GM12801 (cell line): ENCODE measurements around the gene PDE7B.

Experiments
- CTCF ChIP-seq: IDR thresholded peaks from one replicate; pipeline ENCODE4 v1.5.1; 2011; ENCODE audit warnings: control low read depth; ENCODE audit not compliant: insufficient read length; ENCODE audit errors: extremely low read depth

The PDE7B gene

DNA sequence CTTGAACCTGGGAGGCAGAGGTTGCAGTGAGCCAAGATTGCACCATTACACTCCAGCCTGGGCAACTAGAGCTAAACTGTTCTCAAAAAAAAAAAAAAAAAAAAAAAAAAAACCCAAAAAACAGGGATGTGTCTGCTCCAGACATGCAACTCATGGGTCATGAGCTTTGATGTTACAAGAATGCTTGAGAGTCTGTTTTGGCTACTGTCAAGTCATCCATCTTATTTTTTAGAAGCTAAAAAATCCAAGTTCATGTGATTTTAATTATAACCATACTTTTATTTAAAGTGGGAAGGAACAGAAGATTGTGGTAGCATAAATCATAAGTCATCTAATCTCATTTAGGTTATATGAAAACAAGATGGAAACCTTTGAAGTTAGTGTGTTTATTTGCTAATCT is 120.6 kb downstream of the PDE7B start:
- no peak for TF ChIP-seq CTCF

DNA sequence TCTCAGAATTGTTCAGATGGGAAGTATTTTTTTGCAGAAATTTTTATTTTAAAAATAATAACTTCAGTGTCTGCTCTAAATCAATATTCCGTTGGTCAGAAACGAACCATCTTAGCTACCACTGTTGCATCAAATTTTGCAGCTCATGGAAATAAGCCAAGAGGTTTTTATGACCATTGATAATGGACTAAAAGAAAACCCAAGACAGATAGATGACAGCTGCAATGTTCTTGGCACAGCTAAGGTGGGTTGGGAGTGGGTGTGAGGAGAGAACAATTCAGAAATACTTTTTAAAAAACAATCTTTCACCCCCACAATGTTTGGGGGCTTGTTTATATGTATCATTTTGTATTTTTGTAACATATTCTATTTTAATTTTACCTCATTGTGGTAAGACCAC is 121.1 kb downstream of the PDE7B start:
- no peak for TF ChIP-seq CTCF

- TF ChIP-seq CTCF: no peak
Observed at GRCh38 chr6:135974426-135974825, 122.9 kb downstream of the PDE7B start.

DNA sequence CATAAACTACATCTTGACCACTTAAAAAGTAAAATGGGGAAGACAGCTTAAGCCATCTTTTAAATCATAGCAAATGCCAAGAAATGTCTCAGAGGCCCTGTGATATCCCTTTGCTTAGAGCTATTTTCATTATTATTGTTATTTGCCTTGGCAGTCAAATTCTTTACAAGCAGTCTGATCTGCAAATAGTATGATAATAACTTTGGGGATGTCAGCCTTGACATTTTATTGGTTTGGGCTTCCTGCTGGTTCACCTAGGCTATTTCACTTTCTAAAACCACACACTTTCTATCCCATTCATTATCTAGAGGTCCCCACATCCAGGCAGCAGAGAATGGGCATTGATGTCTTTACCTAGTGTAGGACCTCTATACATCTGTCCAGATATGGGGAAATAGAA is 125.1 kb downstream of the PDE7B start:
- no peak for TF ChIP-seq CTCF

DNA sequence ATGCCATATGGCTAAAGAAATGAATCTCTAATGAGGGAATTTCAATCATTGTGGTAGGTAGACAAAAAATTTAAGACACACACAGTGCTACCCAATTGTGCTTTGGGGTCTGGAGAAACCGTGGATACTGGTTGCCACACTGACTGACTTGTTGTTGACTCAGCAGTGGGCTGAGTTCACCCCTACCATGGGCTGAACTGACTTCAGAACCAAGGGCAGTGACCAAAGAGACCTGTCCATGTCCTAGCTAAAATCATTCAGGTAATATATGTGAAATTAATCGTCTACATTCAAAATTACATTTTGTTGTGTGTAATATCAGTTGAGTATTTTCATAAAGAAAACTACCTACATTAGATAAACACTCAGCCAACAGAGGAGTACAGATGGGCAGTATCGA is 131.6 kb downstream of the PDE7B start:
- TF ChIP-seq CTCF: no peak

DNA sequence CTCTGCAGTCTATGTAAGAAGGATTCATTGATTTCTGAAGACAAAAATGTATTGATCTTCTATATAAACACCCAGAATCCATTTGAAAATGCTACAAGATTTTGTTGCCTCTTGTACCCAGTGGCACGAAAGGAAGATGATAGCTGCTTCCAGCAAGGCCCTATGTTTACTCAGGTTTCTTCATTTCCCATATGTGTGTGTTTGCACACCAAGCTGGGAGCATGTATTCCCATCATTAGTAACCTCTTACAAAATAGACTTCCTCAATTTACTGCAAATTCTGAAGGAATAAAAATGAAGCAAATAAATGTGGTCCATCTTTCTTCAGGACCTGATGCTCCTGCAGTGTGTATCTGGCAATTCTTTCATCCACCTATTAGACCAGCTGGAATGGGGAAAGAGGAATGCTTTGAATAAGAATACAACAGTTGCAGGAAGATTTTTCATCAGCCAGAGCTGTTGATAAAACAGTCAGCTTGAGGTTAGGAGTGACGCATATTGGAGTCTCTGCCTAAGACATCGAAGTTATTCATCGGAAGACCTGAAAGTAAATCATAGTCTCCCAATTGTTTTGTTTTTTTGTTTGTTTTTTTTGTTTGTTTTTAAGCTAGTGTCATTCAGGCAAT is 132.3 kb downstream of the PDE7B start:
- no peak for TF ChIP-seq CTCF

DNA sequence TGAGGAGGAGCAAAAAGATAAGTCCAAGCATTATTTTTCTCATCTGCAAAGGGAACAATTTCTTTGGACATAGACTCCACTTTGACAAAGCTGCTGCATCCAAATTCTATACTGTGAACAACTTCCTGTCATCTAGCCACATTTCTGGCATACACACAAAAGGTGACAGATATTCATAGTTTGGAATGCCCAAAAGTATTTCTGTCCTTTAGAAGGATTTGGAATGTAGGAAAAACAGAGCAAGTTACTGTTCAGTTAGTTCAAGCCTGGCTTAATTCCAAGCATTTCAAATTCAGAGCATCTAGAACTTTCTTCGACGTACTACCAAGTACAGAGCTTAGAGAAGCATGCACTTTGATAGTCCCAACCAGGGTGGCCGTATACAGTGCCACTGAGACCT is 134.0 kb downstream of the PDE7B start:
- no peak for TF ChIP-seq CTCF
